Ectodermal cell (in vitro differentiated cells): Measurements from ENCODE around the gene TMEM163.

ENCODE experiments used
- H3K27ac ChIP-seq: 2 replicates; pipeline ENCODE4 v1.7.0; 2013; ENCODE audit warnings: mild to moderate bottlenecking, low read depth, low read length; ENCODE audit not compliant: insufficient read depth, poor library complexity, severe bottlenecking
- H3K27me3 ChIP-seq: 2 replicates; pipeline ENCODE4 v1.7.0; 2013; ENCODE audit warnings: mild to moderate bottlenecking, low read length; ENCODE audit not compliant: insufficient read depth, control insufficient read depth, poor library complexity, severe bottlenecking
- H3K36me3 ChIP-seq: one replicate; pipeline ENCODE4 v1.7.0; 2013; ENCODE audit warnings: low read length; ENCODE audit not compliant: control insufficient read depth, insufficient read depth
- H3K4me1 ChIP-seq: one replicate; pipeline ENCODE4 v1.7.0; 2013; ENCODE audit warnings: low read length; ENCODE audit not compliant: control insufficient read depth, insufficient read depth
- H3K4me3 ChIP-seq: 2 replicates; pipeline ENCODE4 v1.7.0; 2013; ENCODE audit warnings: low read depth, low read length, control low read depth; ENCODE audit not compliant: insufficient read depth
- H3K9me3 ChIP-seq: 2 replicates; pipeline ENCODE4 v1.7.0; 2013; ENCODE audit warnings: mild to moderate bottlenecking, low read length, moderate library complexity; ENCODE audit not compliant: control insufficient read depth
- WGBS, 2 experiments: methylation state at CpG; one replicate each; pipeline ENCODE4 v1.1.7; 2013; ENCODE audit warnings: missing lambda C conversion rate in 2 of 2; 5-methylcytosine and 5-hydroxymethylcytosine counted together

TMEM163 gene

DNA sequence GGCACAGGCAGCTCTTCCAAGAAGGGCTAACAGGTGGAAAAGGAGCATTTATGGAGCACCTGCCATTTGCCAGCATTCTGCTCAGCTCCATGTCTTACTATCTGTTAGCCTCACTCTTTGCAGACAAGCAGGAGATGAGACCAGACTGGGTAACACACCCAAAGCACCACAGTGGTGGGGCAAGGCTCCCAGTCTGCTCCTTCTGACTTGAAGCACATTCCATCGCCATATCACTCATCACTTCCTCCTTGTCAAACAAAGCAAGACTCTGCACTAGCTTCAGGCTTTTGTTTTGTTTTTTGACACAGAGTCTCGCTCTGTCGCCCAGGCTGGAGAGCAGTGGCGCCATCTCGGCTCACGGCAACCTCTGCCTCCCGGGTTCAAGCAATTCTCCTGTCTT lies 282.1 kb downstream of the TMEM163 start:
- no peak overlapping the region for H3K4me3 ChIP-seq
- no peak overlapping the region for H3K27ac ChIP-seq
- WGBS, 2 experiments = 92 to 94% methylated on average over 7 of the region's 7 CpGs
- no peaks in the 10 kb centered on the region for H3K36me3 ChIP-seq
- H3K4me1 ChIP-seq = no peaks in the 10 kb centered on the region
- H3K9me3 ChIP-seq = no peaks in the 10 kb centered on the region
- H3K27me3 ChIP-seq = no peaks in the 10 kb centered on the region

DNA sequence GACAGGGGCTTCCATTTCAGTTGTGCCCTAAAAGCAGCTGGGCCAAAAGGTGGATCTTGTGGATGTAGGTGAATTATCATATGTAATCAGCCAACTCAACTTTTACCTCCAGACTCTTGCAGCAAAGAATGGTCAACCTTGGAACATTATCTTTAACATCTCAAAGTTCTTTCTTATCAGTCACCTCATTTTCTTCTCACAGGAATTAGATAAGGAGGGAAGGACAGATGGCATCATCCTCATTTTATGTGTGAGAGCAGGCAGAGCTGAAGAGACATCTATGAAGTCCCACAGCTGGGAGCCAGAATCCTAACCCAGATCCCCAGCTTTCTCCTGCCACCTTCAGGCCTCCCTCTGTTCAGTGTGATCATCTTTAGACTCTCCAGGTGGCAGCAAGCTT lies 282.9 kb downstream of the TMEM163 start:
- no peaks in the 10 kb centered on the region for H3K9me3 ChIP-seq
- H3K4me3 ChIP-seq = no peak overlapping the region
- H3K36me3 ChIP-seq = no peaks in the 10 kb centered on the region
- H3K27me3 ChIP-seq = no peaks in the 10 kb centered on the region
- peaks cover 6% of the 10 kb centered on the region for H3K4me1 ChIP-seq
- no peak overlapping the region for H3K27ac ChIP-seq

DNA sequence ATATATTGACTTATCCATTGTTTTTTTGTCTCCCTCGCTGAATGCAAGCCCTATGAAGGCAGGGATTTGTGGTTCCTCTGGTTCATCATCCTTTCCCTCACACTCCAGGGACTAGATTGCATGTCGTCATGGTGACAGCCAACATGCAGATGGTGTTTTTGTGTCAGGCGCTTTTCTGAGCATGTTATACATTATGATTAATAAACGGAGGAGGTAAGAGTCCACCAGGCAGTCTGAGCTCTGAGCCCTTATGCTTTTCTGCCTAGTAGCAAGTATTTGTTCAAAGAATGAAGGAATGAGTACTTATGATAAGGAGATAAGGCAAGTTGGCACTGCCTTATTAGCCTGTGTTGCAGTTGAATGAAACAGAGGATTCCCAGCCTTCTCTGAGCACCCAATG lies 283.3 kb downstream of the TMEM163 start:
- H3K4me3 ChIP-seq = no peak overlapping the region
- H3K4me1 ChIP-seq = peaks cover 10% of the 10 kb centered on the region
- H3K27me3 ChIP-seq = no peaks in the 10 kb centered on the region
- no peak overlapping the region for H3K27ac ChIP-seq
- H3K36me3 ChIP-seq = no peaks in the 10 kb centered on the region
- H3K9me3 ChIP-seq = no peaks in the 10 kb centered on the region
- 95% methylated on average over 4 of the region's 4 CpGs for WGBS, 2 experiments

DNA sequence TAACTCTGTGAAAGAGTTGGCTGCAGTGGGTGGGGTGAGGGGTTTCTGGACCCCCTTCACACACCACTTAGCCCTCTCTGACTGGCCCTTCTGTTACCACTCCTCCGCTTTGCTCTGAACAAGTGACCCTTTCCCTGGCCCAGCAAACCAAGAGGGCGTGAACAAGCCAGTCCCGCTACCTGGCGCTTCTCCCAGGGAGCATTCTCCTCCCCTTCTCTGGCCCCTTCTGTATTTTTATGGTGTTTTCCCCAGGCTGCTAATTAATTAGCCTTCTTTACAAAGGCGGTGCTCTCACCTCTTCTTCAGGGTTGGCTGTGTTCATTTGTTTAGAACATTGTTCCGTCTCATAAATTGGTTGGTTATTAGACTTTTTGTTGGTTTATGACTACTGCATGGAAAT lies 284.8 kb downstream of the TMEM163 start:
- Histone ChIP-seq H3K27ac (no peak overlapping the region), H3K27me3 (peaks cover under 1% of the 10 kb centered on the region), H3K4me1 (peaks cover 12% of the 10 kb centered on the region), H3K4me3 (no peak overlapping the region), H3K36me3 (no peaks in the 10 kb centered on the region), H3K9me3 (no peaks in the 10 kb centered on the region)
- 95 to 97% methylated on average over 6 of the region's 6 CpGs for WGBS, 2 experiments

DNA sequence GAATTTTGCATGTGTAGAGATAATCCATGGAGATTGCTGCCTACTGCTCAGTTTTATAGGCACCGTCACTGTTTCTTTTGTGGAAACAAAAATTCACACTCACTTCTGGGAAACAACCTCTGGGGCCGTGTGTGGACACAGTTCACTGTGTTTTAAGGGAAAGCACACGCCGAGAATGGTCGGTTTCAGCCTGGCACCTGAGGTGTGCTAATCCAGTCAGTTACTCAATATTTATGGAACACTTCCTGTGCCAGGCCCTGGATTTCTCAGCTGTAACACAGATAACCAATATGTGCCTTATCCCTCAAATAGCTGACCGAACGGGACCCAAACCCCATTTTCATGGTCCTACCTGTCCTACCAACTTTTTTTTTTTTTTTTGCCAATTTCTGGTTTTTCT lies 285.3 kb downstream of the TMEM163 start:
- 94 to 95% methylated on average over 7 of the region's 7 CpGs for WGBS, 2 experiments
- Histone ChIP-seq H3K4me1 (peaks cover 12% of the 10 kb centered on the region), H3K36me3 (no peaks in the 10 kb centered on the region), H3K9me3 (no peaks in the 10 kb centered on the region), H3K27me3 (peaks cover 3% of the 10 kb centered on the region), H3K4me3 (no peak overlapping the region), H3K27ac (no peak overlapping the region)

DNA sequence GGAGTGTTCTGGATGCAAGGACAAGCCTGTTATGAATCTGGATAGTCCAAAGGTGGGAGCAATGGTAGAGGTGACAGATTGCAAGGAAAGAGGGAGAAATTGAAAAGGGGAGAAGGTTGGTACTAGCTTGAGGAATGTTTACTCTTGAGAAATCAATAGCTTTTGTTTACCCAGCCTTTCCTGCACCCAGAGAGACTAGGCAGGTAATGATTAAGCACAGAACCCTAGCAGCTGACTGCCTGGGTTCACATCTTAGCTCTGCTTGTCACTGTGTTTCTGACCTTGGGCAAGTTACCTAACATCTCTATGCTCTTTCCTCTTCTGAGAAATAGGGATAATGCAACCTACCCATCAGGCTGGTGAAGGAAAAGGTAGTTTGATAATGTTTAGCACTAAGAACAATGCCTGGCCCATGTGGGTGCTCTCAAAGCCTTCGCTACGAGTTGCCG lies 286.3 kb downstream of the TMEM163 start:
- no peak overlapping the region for H3K4me3 ChIP-seq
- no peaks in the 10 kb centered on the region for H3K36me3 ChIP-seq
- H3K27me3 ChIP-seq = peaks cover 3% of the 10 kb centered on the region
- H3K9me3 ChIP-seq = no peaks in the 10 kb centered on the region
- H3K4me1 ChIP-seq = peaks cover 12% of the 10 kb centered on the region
- H3K27ac ChIP-seq = no peak overlapping the region
- WGBS, 2 experiments = 96 to 100% methylated on average over 3 of the region's 3 CpGs

DNA sequence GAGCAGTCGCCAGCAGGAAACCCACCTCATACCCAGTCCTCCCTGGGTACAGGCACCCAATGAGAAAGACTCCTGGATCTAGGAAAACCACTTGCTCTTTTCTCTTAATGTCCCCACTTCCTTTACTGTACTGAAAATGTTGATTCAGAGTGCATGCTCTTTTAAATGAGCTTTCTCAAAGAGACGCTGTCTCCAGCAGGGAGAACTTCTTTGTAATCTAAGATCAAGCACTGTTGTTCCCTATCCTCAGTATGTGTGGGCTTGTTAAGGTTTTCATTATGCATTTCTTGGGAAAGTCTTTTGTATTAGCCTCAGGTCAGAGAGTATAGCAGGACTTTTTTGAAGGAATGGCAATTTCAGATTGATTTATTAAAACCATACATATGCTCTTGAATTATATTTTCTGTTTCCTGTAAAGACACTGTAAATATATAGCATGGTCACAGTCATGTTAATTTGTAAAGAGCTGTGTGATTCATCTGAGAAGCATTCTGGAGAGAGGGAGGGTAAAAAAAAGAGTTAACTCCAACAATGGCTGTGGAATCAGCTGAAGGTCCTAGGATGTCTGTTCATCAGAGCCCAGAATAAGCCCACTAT lies 286.9 kb downstream of the TMEM163 start:
- H3K36me3 ChIP-seq = no peaks in the 10 kb centered on the region
- H3K27ac ChIP-seq = no peak overlapping the region
- H3K9me3 ChIP-seq = no peaks in the 10 kb centered on the region
- 7 to 21% methylated on average over 2 of the region's 2 CpGs for WGBS, 2 experiments
- H3K4me3 ChIP-seq = no peak overlapping the region
- peaks cover 3% of the 10 kb centered on the region for H3K27me3 ChIP-seq
- H3K4me1 ChIP-seq = peaks cover 12% of the 10 kb centered on the region

DNA sequence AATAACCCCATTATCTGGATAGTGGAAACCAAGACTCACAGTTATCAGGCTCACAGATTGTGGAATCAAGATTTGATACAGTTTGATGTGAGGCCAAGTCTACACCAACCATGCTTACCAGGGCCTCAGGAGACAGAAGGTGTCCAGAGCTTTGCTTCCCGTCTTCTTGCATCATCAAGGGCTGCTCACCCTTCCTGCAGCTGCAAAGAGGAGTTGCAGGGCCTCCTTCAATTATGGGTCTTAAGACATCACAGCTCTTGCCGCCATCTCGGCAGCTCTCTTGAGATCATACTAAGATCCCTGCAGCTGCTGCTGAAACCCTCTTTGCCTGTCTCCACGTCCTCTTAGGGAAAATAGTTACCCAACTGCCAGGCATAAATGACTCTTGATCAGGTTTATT lies 288.9 kb downstream of the TMEM163 start:
- H3K36me3 ChIP-seq = no peaks in the 10 kb centered on the region
- H3K4me1 ChIP-seq = peaks cover 12% of the 10 kb centered on the region
- no peaks in the 10 kb centered on the region for H3K9me3 ChIP-seq
- peaks cover 3% of the 10 kb centered on the region for H3K27me3 ChIP-seq
- no peak overlapping the region for H3K27ac ChIP-seq
- no peak overlapping the region for H3K4me3 ChIP-seq
- WGBS, 2 experiments = 91 to 98% methylated on average over 4 of the region's 4 CpGs

DNA sequence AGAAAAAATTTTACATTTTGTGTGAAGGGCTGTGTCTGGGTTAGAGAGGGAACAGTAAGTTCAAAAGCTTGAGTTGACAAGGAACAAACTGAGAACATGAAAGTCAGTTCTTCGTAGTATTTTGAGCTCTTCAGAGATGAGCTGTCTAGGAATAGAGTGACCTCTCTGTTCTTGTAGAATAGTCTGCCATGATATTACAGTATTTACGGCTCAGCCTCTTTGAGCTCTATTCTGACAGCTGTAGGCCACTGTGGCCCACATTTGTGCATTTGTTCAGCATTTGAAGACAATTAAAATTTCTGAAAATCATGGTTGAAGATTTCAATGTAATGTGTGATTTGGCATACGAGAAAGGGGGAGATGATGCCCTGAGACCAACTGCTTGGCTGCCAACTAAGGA lies 292.1 kb downstream of the TMEM163 start:
- no peaks in the 10 kb centered on the region for H3K9me3 ChIP-seq
- 94 to 95% methylated on average over 3 of the region's 3 CpGs for WGBS, 2 experiments
- no peak overlapping the region for H3K27ac ChIP-seq
- peaks cover 12% of the 10 kb centered on the region for H3K4me1 ChIP-seq
- no peak overlapping the region for H3K4me3 ChIP-seq
- peaks cover 3% of the 10 kb centered on the region for H3K27me3 ChIP-seq
- peaks cover 6% of the 10 kb centered on the region for H3K36me3 ChIP-seq

DNA sequence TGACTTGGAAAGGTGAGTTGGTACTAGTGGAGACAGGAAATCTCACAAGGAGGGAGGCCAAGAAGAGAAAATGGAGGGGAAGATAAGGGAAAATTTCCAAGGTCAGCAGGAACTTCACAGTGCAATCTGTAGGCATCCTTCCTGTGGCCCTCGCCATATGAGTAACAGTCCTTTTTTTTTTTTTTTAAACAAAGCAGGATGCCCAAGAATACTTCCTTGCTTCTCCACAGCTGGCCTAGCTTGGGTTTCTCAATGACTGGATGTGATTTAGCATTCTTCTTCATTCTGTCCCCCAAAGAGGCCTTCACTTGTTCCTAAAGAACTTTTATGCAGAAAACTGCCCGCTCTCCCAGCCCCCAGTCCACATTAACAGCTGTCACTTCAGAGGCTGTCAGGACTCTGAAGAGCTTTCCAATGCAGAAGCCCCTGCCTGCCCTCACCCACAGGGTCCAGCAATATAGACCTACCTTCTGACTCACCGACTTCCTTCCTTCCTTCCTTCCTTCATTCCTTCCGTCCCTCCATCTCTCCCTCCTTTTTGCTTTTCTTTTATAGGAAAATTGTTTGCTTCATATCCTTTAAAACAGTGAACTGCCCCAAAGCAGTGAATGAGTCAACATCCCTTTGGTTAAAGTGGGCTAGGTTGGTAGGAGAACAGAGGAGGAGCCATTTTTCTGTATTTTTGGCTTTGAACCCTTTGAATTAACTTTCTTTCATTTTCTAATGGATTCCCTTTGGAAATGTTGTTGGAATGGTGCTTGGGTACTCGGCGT lies 292.9 kb downstream of the TMEM163 start:
- Histone ChIP-seq H3K4me1 (peaks cover 7% of the 10 kb centered on the region), H3K4me3 (no peak overlapping the region), H3K27ac (no peak overlapping the region), H3K27me3 (peaks cover 3% of the 10 kb centered on the region), H3K9me3 (no peaks in the 10 kb centered on the region), H3K36me3 (peaks cover 6% of the 10 kb centered on the region)
- WGBS, 2 experiments = 97 to 99% methylated on average over 3 to 6 of the region's 6 CpGs
